Right cardiac atrium (tissue), 5 donors: ENCODE measurements around the gene AHCTF1. TPM values are rescaled to one million over a fixed set of nuclear protein-coding genes. Genes with fewer than 3 reads are reported as not detected.
"Not testable (repeated sequence)": the region's sequence is repeated elsewhere in the genome, so short reads cannot be mapped to it uniquely, and the experiment has no call there.

Experiments
- ATAC-seq, 2 donors: fragments of 200-7000 bp; cut with Tn5 transposase; one replicate each; pipeline versions ENCODE4 v1.8.0 to v1.9.1; 2020; ENCODE audit warnings: moderate library complexity in 2 of 2, mild to moderate bottlenecking in 1 of 2
- DNase-seq, 3 donors: peaks; one replicate each; pipeline ENCODE4 v3.0.0-alpha.2; 2020
- H3K27ac ChIP-seq: one replicate; pipeline ENCODE4 v1.5.1; 2013; ENCODE audit warnings: mild to moderate bottlenecking, low read length, control low read depth, moderate library complexity
- H3K27me3 ChIP-seq: one replicate; pipeline ENCODE4 v1.6.1; 2013; ENCODE audit not compliant: control insufficient read depth, insufficient read depth
- H3K4me1 ChIP-seq: one replicate; pipeline ENCODE4 v1.6.1; 2013; ENCODE audit warnings: low read length; ENCODE audit not compliant: control insufficient read depth, insufficient read depth
- H3K4me3 ChIP-seq: one replicate; pipeline ENCODE4 v1.5.1; 2013; ENCODE audit warnings: low read length, control low read depth
- H3K9me3 ChIP-seq: one replicate; pipeline ENCODE4 v1.6.1; 2013; ENCODE audit warnings: low read length; ENCODE audit not compliant: control insufficient read depth
- WGBS: extraction: QIAGEN DNeasy Blood & Tissue Kit; methylation state at CpG from one replicate; pipeline ENCODE4 v1.1.7; 2013; 5-methylcytosine and 5-hydroxymethylcytosine counted together
- intact Hi-C, 4 donors: fragments of 100-400 bp; cut with DNase I; formaldehyde crosslinking; loops; one replicate each; pipeline versions ENCODE4 v1.11.0 to v1.14.0; 2022 to 2023
- polyA plus RNA-seq: library from polyadenylated mRNA; stranded (reverse); fragments of 200-250 nt; gene quantifications from one replicate; pipeline ENCODE4 v1.2.3, GENCODE V29; 2013
- total RNA-seq, 4 donors: library from RNA; stranded (reverse); fragmentation: NEBNext Ultra II Directional; extraction: Animal tissue kit (Norgen Biotek cat#: 25700); gene quantifications; one replicate each; pipeline ENCODE4 v1.2.1, GENCODE V29; 2021
- donor health status: healthy with polysubstance abuse.
- donor health status: DM: no; HTN: yes; CAD: no.
- donor health status: DM: no; HTN: no; CAD: no.
- donor health status: DM: no; HTN: yes; CAD: no; lungs with severe emphysema.
- donor health status: DM: yes; HTN: yes; CAD: no.

The AHCTF1 gene
- total and polyA plus RNA-seq, 5 donors = 7.8 to 24.3 (median 20.2) TPM

GRCh38 chr1:246813325-246813724 lies 118.4 kb downstream of the AHCTF1 start:
- H3K27ac ChIP-seq, intact Hi-C loops, H3K27me3 ChIP-seq: not testable (repeated sequence)

GRCh38 chr1:246811985-246812384 lies 119.8 kb downstream of the AHCTF1 start:
- Histone ChIP-seq H3K27me3 (no peaks in the 10 kb centered on the region), H3K4me3 (no peak overlapping the region), H3K9me3 (no peaks in the 10 kb centered on the region), H3K27ac (no peak overlapping the region), H3K4me1 (no peaks in the 10 kb centered on the region)
- WGBS = 77% methylated on average over 3 of the region's 3 CpGs
- DNase-seq (no peak), ATAC-seq (no peak)
- intact Hi-C loops = no loop called here

More at GRCh38 chr1:246813325-246813724, 118.4 kb downstream of the AHCTF1 start:
- not testable (repeated sequence) for H3K4me1 ChIP-seq, DNase-seq, ATAC-seq, H3K9me3 ChIP-seq, H3K4me3 ChIP-seq
- 82% methylated on average over 4 of the region's 4 CpGs for WGBS

GRCh38 chr1:246809473-246809872 lies 122.3 kb downstream of the AHCTF1 start:
- no peaks in the 10 kb centered on the region for H3K9me3 ChIP-seq
- 91% methylated on average over 6 of the region's 6 CpGs for WGBS
- no peak overlapping the region for H3K27ac ChIP-seq
- DNase-seq (no peak), ATAC-seq (peak in 1 of 2 donors; percentile 38)
- no peak overlapping the region for H3K4me3 ChIP-seq
- no peaks in the 10 kb centered on the region for H3K27me3 ChIP-seq
- intact Hi-C loops = no loop called here
- no peaks in the 10 kb centered on the region for H3K4me1 ChIP-seq

GRCh38 chr1:246805135-246805716 lies 126.5 kb downstream of the AHCTF1 start:
- 82% methylated on average over 10 of the region's 10 CpGs for WGBS
- Histone ChIP-seq H3K27ac (no peak overlapping the region), H3K4me3 (no peak overlapping the region), H3K4me1 (no peaks in the 10 kb centered on the region), H3K9me3 (no peaks in the 10 kb centered on the region), H3K27me3 (no peaks in the 10 kb centered on the region)
- ATAC-seq (no peak), DNase-seq (no peak)
- intact Hi-C loops = no loop called here

GRCh38 chr1:246803883-246804282 lies 127.9 kb downstream of the AHCTF1 start:
- no peak overlapping the region for H3K27ac ChIP-seq
- intact Hi-C loops = no loop called here
- no peaks in the 10 kb centered on the region for H3K27me3 ChIP-seq
- WGBS = 89% methylated on average over 5 of the region's 5 CpGs
- DNase-seq = no peak
- H3K4me1 ChIP-seq = no peaks in the 10 kb centered on the region
- H3K9me3 ChIP-seq = no peaks in the 10 kb centered on the region
- no peak overlapping the region for H3K4me3 ChIP-seq
- no peak for ATAC-seq

GRCh38 chr1:246803373-246803772 lies 128.4 kb downstream of the AHCTF1 start:
- ATAC-seq (no peak), DNase-seq (no peak)
- Histone ChIP-seq H3K9me3 (no peaks in the 10 kb centered on the region), H3K4me1 (no peaks in the 10 kb centered on the region), H3K27ac (no peak overlapping the region), H3K27me3 (no peaks in the 10 kb centered on the region), H3K4me3 (no peak overlapping the region)
- intact Hi-C loops = no loop called here
- 95% methylated on average over 6 of the region's 6 CpGs for WGBS

GRCh38 chr1:246801241-246802020 lies 130.3 kb downstream of the AHCTF1 start:
- 60% methylated on average over 11 of the region's 11 CpGs for WGBS
- Histone ChIP-seq H3K27ac (no peak overlapping the region), H3K27me3 (no peaks in the 10 kb centered on the region), H3K4me1 (no peaks in the 10 kb centered on the region), H3K9me3 (no peaks in the 10 kb centered on the region), H3K4me3 (no peak overlapping the region)
- DNase-seq = no peak
- intact Hi-C loops = no loop called here
- no peak for ATAC-seq

GRCh38 chr1:246800756-246801155 lies 131.0 kb downstream of the AHCTF1 start:
- DNase-seq (no peak), ATAC-seq (no peak)
- Histone ChIP-seq H3K4me3 (no peak overlapping the region), H3K27ac (no peak overlapping the region), H3K4me1 (no peaks in the 10 kb centered on the region), H3K9me3 (no peaks in the 10 kb centered on the region), H3K27me3 (no peaks in the 10 kb centered on the region)
- intact Hi-C loops = no loop called here
- 80% methylated on average over 10 of the region's 10 CpGs for WGBS

GRCh38 chr1:246800356-246800755 lies 131.4 kb downstream of the AHCTF1 start:
- no peak for DNase-seq
- 82% methylated on average over 3 of the region's 3 CpGs for WGBS

GRCh38 chr1:246798606-246799496 lies 132.9 kb downstream of the AHCTF1 start:
- no peak overlapping the region for H3K27ac ChIP-seq
- WGBS = 63% methylated on average over 22 of the region's 22 CpGs
- ATAC-seq (peak; percentile 20 to 41), DNase-seq (no peak)
- intact Hi-C loops = no loop called here
- no peak overlapping the region for H3K4me3 ChIP-seq
- H3K4me1 ChIP-seq = peaks cover 4% of the 10 kb centered on the region
- no peaks in the 10 kb centered on the region for H3K9me3 ChIP-seq
- H3K27me3 ChIP-seq = no peaks in the 10 kb centered on the region

More at GRCh38 chr1:246800356-246800755, 131.4 kb downstream of the AHCTF1 start:
- no peak for ATAC-seq
- Histone ChIP-seq H3K9me3 (no peaks in the 10 kb centered on the region), H3K27me3 (no peaks in the 10 kb centered on the region), H3K4me3 (no peak overlapping the region), H3K27ac (no peak overlapping the region), H3K4me1 (no peaks in the 10 kb centered on the region)
- intact Hi-C loops = no loop called here

- DNase-seq (no peak), ATAC-seq (no peak)
- no peaks in the 10 kb centered on the region for H3K27me3 ChIP-seq
- H3K4me3 ChIP-seq = no peak overlapping the region
- no peak overlapping the region for H3K27ac ChIP-seq
- H3K9me3 ChIP-seq = no peaks in the 10 kb centered on the region
- WGBS = 73% methylated on average over 4 of the region's 4 CpGs
- intact Hi-C loops = no loop called here
- peaks cover 4% of the 10 kb centered on the region for H3K4me1 ChIP-seq
These were observed 133.6 kb downstream of the AHCTF1 start for GRCh38 chr1:246798107-246798506.
